Stimulated activated CD8-positive, alpha-beta memory T cell treated with anti-CD3 and anti-CD28 coated beads, Interleukin-2, amount 100 ng/mL, for 48 hours (primary cell): ENCODE measurements around the gene MDC1.

Source experiments
- DNase-seq, 2 donors: peaks; one replicate each; pipeline ENCODE4 v3.0.0-alpha.2; 2020; ENCODE audit warnings: low read depth in 2 of 2

The MDC1 gene

DNA sequence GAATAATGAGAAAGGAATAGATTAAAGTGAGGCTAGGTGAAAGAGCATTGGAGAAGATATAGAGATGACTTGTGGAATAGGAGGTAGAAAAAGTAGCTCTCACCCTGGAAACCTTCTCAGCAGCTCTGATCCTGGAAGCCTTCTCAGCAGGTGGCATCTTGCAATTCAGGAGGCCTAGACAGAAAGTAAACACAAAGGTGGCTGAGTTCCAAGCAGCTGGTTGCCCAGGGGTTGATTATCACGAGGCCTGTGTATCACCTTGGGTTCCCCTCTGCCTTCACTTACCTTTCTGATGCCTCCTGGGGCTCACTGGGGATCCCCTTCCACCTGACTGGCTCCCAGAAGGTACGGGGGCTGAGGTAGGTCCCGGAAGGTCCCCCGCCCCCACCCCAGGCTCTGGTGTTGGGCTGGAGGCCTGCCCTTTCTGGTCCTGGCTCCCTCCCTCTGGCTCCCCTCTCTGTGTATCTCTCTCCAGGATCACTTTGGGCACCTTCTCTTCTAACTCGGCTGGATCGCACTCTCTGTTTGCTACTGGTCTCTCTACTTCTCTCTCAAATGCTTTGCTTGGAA, 9.7 kb downstream of the MDC1 start:
- no peak for DNase-seq

DNA sequence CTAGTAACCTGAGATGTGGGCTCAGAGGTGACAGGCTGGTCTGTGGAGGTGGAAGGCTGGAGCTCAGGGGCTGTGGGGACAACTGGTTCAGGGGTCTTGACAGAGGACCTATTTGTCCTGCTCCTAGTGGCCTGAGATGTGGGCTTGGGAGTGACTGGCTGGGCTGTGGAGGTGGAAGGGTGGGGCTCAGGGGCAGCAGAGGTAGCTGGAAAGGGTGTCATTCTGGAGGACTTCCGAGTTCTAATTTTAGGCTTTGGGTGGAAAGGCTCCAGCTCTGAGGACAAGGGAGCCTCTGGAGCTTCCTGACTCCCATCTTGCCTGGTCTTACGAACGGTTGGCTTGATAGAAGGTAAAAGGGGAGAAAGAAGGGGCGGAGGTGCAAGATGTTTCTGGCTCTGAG, 11.5 kb downstream of the MDC1 start:
- DNase-seq: no peak

DNA sequence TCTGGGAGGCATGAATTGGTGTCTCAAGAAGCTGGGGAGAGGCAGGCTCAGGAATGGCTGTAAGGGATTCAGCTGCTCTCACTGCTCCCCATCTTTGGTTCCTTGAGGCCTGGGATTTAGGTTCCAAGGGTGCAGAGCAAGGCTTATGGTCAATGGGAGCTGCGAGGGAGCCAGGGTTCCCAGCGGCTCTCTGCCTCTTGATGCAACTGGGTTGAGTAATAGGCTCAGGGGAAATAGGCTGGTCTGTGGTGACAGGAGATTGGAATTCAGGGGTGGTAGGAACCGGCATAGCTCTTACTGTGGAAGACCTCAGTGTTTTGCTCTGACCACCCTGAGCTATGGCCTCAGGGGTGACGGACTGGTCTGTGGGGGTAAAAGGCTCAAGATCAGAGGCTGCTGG, 13.3 kb downstream of the MDC1 start:
- no peak for DNase-seq

DNA sequence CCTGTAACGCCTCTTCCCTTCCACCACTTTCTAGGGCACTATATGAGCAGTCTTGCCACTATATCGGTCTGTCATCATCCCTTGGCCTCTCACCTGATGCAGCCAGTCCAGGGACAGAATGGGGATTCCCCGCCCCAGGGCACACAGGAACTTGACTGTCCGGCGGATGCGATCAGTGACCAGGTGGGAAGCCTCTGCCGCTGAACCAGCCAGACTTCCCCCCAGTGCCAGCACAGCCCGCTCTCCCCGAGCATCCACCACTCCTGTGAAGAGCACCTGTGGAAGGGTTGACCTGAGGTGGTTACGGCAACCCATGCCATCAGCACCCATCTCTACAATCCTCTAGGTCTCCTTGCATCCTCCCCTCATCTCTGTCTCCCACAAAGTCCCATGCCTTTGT, 14.1 kb downstream of the MDC1 start:
- DNase-seq: no peak

DNA sequence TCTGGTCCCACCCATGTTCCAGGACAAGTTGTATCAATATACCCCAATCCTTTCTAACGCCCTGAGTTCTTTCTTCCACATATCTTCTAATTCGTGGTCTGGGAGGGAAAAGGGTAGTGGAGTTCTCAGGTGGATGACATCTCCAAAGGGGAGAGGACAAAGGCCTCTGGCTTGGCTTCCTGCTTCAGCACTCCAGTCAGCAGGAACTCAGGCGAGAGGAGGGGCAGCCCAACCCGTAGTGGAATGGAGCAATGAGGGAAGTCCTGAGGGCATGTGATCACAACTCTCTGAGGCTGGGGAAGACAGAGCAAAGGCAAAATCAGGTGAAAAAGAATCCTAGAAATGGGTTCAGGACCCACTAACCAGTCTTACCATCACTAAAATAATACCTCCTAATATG, 16.7 kb downstream of the MDC1 start:
- DNase-seq: no peak

DNA sequence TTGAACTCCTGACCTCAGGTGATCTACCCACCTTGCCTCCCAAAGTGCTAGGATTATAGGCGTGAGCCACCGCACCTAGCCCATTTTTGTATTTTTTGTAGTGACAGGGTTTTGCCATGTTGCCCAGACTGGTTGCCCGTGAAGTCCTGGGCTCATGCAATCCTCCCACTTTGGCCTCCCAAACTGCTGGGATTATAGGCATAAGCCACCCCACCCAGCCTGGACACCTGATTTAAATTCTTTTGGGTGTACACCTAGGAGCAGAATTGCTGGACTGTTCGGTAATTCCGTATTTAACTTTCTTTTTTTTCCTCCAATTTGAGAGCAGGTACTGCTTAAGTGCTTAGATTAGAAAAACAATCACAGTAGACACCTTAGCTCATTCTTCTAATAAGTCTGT, 20.6 kb downstream of the MDC1 start:
- DNase-seq: no peak

DNA sequence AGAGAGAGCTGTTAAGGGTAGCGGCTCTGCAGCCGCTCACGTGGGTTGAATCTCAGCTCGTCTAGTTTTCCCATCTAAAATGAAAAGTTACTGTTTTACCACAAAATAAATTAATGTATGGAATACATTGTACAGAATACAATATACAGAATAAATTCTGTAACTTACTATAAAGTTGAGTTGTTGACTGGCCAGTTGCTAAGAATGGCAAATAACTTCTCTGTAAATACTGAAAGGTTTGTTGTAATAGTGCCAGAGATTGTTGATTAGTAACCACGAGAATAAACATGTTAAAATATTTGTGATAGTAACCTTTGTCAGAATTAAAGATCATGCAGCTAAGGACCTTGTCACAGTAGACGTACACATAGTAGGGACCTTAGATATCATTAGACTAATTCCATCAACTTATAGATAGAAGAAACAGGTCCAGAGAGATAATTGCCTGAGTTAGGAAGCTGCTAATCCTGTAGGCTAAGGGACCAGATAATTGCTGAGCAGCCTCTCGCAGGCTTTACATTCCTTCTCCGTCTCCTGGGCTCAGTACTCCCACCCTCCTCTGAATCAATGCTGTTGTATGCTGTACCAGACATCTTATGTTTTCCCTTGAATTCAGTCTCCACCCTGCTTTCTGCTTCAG, 25.8 kb downstream of the MDC1 start:
- DNase-seq: no peak

DNA sequence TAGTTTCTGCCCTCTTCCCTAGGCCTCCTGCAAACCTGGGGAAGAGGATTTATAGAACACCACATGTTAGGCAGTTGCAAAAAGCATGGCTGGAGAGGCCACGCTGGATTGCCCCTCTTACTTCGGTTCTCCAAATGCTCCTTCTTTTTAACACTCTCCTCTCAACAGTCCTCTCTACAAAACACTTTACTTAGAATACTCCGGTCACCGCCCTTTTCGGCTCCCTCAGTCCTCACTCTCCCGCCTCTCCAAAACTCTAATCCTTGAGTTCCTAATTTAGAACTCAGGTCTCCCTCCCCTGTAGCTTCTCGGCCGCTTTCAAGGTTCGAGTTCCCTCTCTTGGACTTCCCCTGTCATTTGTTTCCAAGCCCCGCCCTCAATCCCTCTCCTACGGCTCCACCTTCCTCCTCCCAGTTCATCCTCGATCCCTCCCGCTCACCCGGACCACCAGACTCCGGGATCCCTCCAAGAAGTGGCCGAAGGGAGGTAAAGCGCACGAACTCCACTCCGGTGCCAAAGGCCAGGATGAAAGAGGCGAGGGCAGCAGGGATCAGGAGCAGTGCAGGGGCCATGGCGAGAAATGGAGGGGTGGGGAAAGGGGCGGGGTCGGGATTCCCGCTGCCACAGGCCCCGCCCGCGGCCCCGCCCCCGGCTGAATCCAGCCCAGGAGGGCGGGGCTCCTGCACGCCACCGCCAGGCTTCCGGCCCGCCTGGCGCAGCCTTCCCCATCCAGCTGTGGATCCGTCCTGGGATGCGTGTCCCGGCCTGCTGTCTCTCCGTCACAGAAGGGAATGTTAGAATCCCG, 26.5 kb downstream of the MDC1 start, which contains the start of gene NRM:
Gene NRM, minus strand, starts transcription at position 582 of the 805 bp plus-strand sequence. Its CDS starts 10 bp downstream, at position 572.
- peak; percentile 75 to 78 for DNase-seq

DNA sequence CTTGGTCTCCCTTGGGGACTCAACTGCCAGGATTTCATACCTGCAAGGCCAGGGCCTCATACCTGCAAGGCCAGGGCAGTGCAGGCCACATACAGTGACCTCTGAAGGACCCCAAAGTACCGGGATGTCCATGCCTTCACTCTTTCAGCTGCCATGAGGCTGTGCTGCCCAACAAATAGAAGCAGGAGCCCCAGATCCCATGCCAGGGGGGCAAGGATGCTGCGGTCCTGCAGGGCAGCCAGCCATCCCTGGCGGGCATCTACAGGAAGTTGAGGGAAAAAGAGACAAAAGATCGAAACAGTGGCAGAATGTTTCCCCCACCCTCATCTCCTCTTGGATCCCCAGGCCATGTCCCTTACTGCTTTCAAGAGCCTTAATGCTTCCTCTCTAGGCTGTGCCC, 27.1 kb downstream of the MDC1 start:
- DNase-seq: no peak

DNA sequence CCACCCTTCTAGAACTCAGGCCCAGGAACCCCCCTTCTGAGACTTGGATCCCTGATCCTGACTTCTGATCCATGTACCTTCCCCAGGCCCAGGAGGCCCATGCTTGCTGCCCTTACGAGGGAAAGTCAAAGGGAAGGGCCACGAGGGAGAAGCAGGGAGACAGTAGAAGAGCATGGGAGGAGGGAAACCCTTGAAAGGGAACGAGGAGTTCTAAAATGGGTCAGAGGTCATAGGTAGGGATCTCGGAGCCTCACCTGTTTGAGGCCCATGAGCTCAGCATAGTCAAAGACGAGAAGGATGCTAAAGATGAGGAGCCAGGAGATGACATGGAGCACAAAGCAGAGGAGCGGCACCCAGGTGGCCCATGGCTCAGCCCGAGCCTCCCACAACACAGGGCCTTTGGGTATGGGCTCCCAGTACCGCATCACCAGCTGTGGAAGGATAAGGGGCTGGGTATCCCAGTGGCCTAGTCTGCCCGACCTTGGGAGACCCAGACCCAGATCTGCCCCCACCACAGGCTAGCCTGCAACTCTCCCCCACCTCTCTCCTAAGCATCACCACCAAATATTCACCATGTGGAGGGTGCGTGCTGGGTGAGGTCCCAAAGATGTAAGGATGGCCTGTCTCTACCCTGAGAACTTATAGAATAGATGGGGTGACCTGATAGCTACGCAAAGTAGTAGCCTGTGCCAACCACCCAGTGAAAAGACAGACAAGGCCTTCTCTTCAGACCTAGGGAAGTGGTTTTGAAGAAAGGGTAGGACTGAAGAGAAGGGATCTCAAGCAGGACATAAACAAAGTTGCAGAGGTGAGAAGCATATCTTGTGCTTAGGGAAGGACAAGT, 27.8 kb downstream of the MDC1 start:
- no peak for DNase-seq

DNA sequence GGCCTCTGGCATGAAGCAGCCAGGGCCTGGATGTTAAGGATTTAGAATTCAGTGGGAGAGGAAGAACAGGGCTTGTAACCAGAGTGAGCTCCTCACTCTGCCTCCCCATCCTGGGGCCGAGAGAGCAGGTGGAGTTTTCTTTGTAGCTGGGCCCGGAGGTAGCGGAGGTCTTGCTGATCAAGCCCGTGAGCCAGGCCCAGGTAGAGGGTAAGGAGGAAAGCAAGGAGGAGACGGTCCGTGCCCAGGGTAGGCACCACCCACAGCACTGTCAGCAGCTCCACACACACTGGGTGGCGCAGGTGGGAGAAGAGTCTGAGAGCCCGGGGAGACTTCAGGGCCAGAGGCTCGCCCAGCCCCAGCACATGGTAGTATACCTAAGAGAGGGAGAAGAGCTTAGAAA, 28.5 kb downstream of the MDC1 start:
- no peak for DNase-seq

DNA sequence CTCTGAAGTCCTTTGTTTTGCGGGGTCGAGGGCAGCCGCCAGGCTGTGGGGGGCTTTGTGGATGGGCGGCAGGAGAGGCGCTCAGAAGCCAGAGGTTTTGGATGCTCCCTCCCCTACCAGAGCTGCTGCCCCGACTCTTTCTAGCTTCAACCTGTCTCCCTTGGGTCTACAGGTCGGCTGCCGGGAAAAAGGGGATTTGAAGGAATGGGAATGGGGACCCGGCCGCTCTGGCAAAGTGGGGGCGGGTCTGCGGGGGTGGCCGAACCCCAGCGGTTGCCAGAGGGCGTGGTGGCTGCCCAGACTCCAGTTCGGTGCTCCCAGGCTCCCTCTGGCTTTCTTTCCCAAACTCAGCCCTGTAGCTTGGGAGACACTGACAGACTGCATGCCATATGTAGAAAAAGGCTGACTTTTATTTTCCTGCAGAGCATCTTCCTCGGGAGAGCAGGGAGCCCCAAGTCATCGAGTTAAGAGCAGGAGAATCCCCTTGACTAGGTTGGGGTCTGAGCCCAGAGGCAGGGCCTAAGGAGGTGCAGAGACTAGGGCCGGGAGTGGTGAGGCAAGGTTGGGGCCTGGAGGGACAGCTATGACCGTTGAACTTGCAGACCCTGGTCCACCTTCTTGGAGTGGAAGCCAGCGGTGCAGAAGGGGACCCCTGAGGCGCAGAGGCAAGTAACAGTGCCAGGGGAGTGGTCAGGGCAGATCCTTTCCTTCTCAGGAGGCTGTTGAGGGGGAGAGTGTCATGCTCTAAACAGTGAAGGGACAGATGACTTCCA, 29.2 kb downstream of the MDC1 start:
- no peak for DNase-seq

DNA sequence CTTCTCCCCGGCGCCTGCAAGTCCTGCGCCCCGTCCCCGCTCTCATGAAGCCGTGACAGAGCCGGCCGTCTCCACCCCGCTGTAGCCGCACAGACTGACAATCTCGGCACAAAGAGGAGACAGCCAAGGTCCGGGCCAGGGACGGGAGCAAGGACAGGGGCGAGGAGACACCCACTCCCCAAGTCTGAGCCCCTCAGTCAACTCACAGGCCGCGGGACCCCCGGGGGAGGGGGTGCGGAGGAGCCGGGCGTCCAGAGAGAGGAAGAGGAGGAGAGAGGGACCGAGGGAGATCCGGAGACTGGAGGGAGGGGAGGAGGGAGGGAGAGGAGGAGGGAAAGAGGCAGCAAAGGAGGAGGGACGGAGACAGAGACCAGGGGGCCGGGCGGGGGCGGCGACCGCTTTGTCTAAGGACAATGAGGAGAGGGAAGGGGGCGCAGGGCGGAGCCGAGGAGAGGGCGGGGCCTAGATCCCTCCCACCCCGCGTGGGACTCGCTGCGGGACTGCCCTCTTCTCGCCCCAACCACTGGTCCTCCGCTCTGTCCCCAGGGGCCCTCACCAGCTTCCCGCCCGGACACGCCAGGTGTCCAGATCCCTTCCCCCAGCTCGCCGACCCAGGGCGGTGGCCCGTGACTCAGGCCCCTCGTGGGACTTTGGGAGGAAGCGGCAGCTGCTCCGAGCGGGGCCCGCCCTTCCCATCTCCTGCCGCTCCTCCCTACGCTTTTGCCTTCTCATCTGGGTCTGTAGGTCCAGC, 30.0 kb downstream of the MDC1 start:
- DNase-seq: peak; percentile 85 to 87

DNA sequence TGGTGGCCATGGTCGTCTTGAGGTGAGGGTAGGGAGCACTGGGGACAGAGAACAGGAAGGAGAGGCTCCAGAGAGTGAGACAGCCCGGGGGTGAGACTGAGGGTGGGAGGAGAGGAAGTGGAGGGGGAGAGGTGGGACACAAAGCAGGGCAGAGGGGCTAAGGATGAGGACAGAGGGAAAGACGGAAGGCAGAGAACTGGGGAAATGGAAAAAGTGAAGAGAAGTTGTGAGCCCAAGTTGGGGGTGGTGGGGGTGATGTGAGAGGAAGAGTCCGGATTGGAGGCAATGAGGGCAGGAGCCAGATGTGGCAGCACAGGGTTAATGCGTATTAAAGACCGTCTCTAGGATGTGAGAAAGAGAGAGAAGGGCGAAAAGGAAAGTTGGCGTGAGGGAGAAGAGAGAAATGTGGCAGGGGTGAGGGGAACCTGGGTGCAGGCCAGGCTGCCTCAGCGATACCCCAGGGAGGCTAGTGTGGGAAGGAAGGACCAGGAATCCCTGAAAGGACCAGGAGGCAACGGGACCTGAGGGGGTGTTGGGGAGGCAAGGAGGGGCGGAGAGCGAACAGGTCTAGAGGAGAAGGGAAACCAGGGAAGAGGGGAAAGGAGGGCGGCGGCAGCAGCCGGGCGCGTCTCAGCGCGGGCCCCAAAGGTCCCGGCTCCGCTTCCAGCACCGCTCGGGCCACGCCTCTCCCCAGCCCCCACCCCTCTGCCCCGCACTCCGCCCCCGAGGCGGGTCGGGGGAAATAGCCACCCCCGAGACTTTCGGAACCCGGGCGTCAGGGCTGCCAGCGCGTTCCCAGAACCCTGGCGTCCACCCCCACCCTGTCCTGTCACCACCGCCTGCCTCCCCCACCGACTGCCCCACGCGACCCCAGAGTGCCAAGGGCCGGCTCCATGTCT, 30.8 kb downstream of the MDC1 start, which contains the start of gene PPP1R18:
Gene PPP1R18, minus strand, starts transcription at position 637 of the 899 bp plus-strand sequence. Its CDS starts 627 bp downstream, at position 10.
- DNase-seq: peak; percentile 78 to 82

DNA sequence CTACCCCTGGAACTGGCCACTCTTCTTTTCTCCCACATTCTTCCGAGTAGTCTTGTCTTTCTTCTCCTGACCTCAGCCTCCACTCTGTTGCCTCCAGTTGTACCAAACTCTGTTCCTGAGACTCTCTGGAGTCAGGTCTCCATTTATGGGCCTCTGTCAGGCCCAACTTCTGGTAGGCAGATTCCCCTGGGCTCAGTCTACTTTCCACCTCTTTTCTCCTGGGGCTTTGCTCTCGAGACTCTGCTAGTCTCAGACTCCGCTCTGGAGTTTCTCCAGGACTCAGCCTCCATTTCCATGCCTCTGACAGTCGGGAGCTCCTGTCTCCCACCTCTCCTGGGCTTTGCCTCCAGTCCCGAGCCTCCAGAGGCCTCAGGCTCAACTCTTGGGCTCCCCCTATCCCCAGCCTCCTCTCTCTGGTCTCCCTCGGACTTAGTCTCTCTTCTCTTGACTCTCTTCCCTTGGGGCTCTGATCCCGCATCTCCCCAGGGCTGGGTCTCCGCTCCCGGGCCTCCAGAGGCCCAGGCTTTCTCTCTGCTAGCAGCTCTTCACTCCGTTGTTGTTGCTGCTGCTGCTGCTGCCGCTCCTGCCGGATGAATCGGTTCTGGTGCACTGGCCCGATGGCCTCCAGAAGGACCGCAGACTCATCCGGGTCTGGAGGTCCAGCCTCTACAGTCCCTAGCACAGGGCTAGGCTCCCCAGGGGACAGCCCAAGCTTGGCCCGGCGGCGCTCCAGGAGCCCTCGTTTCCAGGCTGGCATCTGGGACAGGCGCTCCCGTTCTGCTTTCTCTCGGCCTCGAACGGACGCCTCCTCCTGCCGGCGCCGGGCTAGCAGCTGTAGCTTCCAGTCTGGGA, 31.7 kb downstream of the MDC1 start:
- no peak for DNase-seq

DNA sequence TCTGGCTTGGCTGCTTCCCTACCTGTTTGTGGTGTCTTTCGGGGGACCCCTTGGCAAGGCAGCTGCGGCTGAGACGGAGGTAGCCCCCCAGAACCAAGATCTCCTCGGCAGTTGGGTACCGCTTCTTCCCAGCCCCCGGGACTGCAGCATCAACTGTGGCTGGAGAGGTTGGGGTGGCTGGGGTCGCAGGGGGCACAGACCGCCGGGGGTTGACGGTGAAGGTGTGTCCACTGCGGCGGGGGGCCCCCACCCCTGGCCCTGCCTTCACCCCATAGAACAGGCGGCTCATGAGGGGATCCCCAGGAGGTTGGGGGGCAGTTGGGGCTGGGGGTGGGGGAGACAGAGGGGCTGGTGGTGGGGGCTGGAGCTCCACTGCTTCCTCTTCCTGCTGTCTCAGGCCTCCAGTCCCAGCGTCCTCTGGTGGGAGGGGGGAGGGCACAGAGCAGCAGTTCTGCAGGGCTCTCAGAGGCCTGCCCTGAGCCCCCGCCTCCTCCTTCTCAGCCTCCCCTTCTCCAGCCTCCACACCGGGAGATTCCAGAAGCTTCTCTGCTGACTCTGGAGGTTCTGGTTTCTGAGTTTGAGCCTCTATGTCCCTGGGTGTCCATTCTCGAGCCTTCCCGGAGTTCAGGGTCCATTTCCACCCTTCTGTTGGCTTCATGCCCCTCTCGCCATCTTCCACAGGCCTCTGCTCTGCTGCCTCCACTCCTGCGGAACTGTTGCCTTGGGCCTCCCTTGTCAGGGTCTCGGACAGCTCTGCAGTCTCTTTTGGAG, 32.5 kb downstream of the MDC1 start:
- peak in 1 of 2 donors; percentile 49 for DNase-seq

DNA sequence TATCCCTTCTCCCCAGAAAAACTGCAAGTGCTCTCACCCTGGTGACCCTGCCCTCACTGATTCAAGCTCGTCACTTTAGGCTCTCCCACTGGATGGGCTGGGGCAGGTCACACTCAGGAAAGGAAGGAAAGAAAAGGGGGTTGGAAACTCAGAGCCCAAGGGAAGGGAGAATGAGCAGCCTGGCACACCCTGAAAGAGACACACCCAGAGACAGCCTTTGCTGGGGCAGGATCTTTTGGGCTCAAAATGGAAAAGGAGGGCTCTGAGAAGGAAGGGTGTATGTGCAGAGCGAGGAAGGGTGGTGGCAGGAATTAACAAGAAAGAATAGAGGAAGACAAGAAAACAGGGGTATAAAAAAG, 33.1 kb downstream of the MDC1 start:
- no peak for DNase-seq
